Activated naive CD4-positive, alpha-beta T cell treated with anti-CD3 and anti-CD28 coated beads, Interleukin-2, amount 50 U/mL, for 24 hours (primary cell): ENCODE data around the gene VAPB.
"Not testable (repeated sequence)": the region's sequence is repeated elsewhere in the genome, so short reads cannot be mapped to it uniquely, and the experiment has no call there.

Experiments used
- H3K27ac Mint-ChIP-seq: one replicate; pipeline ENCODE4 v1.8.0; 2021; ENCODE audit warnings: mild to moderate bottlenecking, mixed read lengths
- H3K27me3 Mint-ChIP-seq: one replicate; pipeline ENCODE4 v1.8.0; 2021; ENCODE audit warnings: mixed read lengths
- H3K36me3 Mint-ChIP-seq: one replicate; pipeline ENCODE4 v1.8.0; 2021; ENCODE audit warnings: mixed read lengths
- H3K4me1 Mint-ChIP-seq: one replicate; pipeline ENCODE4 v1.8.0; 2021; ENCODE audit warnings: mixed read lengths
- H3K4me3 Mint-ChIP-seq: one replicate; pipeline ENCODE4 v1.8.0; 2021; ENCODE audit warnings: mild to moderate bottlenecking, mixed read lengths
- H3K9me3 Mint-ChIP-seq: one replicate; pipeline ENCODE4 v1.8.0; 2021; ENCODE audit warnings: mixed read lengths

VAPB gene

GRCh38 chr20:58388882-58389323 is at the start of gene VAPB:
TSS of gene VAPB (plus strand) at chr20:58389229. CDS start at chr20:58389460, 231 bp downstream.
- peaks cover 19% of the 10 kb centered on the region for H3K36me3 Mint-ChIP-seq
- H3K9me3 Mint-ChIP-seq, result no peaks in the 10 kb centered on the region
- H3K27ac Mint-ChIP-seq, result peak within 1 kb of the TSS; percentile 88
- H3K4me3 Mint-ChIP-seq, result peak within 1 kb of the TSS; percentile 92
- H3K27me3 Mint-ChIP-seq, result no peaks in the 10 kb centered on the region
- peaks cover 44% of the 10 kb centered on the region for H3K4me1 Mint-ChIP-seq

GRCh38 chr20:58339741-58340140 is 49.3 kb upstream of the VAPB start:
- Mint-ChIP-seq H3K4me3 (no peak overlapping the region), H3K9me3 (no peaks in the 10 kb centered on the region), H3K27me3 (no peaks in the 10 kb centered on the region), H3K4me1 (peaks cover 49% of the 10 kb centered on the region), H3K36me3 (peaks cover 22% of the 10 kb centered on the region), H3K27ac (peak overlapping the region; percentile 25)

- Mint-ChIP-seq H3K36me3 (peaks cover 22% of the 10 kb centered on the region), H3K4me1 (peaks cover 47% of the 10 kb centered on the region), H3K4me3 (no peak overlapping the region), H3K27ac (peak overlapping the region; percentile 71), H3K27me3 (no peaks in the 10 kb centered on the region), H3K9me3 (no peaks in the 10 kb centered on the region)
These were observed 48.9 kb upstream of the VAPB start for GRCh38 chr20:58340151-58340550.

GRCh38 chr20:58340853-58341252 is 48.2 kb upstream of the VAPB start:
- Mint-ChIP-seq H3K36me3 (peaks cover 25% of the 10 kb centered on the region), H3K27me3 (no peaks in the 10 kb centered on the region), H3K9me3 (no peaks in the 10 kb centered on the region), H3K4me1 (peaks cover 47% of the 10 kb centered on the region), H3K27ac (peak overlapping the region; percentile 89), H3K4me3 (no peak overlapping the region)

GRCh38 chr20:58342104-58342945 is 46.7 kb upstream of the VAPB start:
- Mint-ChIP-seq H3K27me3 (no peaks in the 10 kb centered on the region), H3K27ac (no peak overlapping the region), H3K4me3 (no peak overlapping the region), H3K36me3 (peaks cover 32% of the 10 kb centered on the region), H3K4me1 (peaks cover 46% of the 10 kb centered on the region), H3K9me3 (no peaks in the 10 kb centered on the region)

GRCh38 chr20:58344741-58345140 is 44.3 kb upstream of the VAPB start:
- peaks cover 26% of the 10 kb centered on the region for H3K4me1 Mint-ChIP-seq
- H3K4me3 Mint-ChIP-seq, result no peak overlapping the region
- peaks cover 30% of the 10 kb centered on the region for H3K36me3 Mint-ChIP-seq
- no peaks in the 10 kb centered on the region for H3K9me3 Mint-ChIP-seq
- H3K27me3 Mint-ChIP-seq, result no peaks in the 10 kb centered on the region
- H3K27ac Mint-ChIP-seq, result no peak overlapping the region

- Mint-ChIP-seq H3K9me3 (no peaks in the 10 kb centered on the region), H3K27ac (no peak overlapping the region), H3K36me3 (peaks cover 25% of the 10 kb centered on the region), H3K27me3 (no peaks in the 10 kb centered on the region), H3K4me1 (peaks cover 8% of the 10 kb centered on the region), H3K4me3 (no peak overlapping the region)
These were observed 39.5 kb upstream of the VAPB start for GRCh38 chr20:58349570-58349969.

- Mint-ChIP-seq H3K27ac (no peak overlapping the region), H3K36me3 (peaks cover 10% of the 10 kb centered on the region)
These were observed 36.6 kb upstream of the VAPB start for GRCh38 chr20:58352468-58352867.

GRCh38 chr20:58359441-58359840 is 29.6 kb upstream of the VAPB start:
- peaks cover 3% of the 10 kb centered on the region for H3K36me3 Mint-ChIP-seq
- H3K9me3 Mint-ChIP-seq, result no peaks in the 10 kb centered on the region
- H3K27ac Mint-ChIP-seq, result no peak overlapping the region
- no peaks in the 10 kb centered on the region for H3K27me3 Mint-ChIP-seq
- no peaks in the 10 kb centered on the region for H3K4me1 Mint-ChIP-seq
- H3K4me3 Mint-ChIP-seq, result no peak overlapping the region

More at GRCh38 chr20:58352468-58352867, 36.6 kb upstream of the VAPB start:
- no peak overlapping the region for H3K4me3 Mint-ChIP-seq
- H3K4me1 Mint-ChIP-seq, result no peaks in the 10 kb centered on the region
- no peaks in the 10 kb centered on the region for H3K9me3 Mint-ChIP-seq
- H3K27me3 Mint-ChIP-seq, result no peaks in the 10 kb centered on the region

GRCh38 chr20:58360936-58361335 is 28.1 kb upstream of the VAPB start:
- Mint-ChIP-seq H3K4me3 (no peak overlapping the region), H3K27ac (no peak overlapping the region), H3K36me3 (peaks cover 4% of the 10 kb centered on the region), H3K9me3 (no peaks in the 10 kb centered on the region), H3K27me3 (no peaks in the 10 kb centered on the region), H3K4me1 (peaks cover 2% of the 10 kb centered on the region)

GRCh38 chr20:58361481-58362205 is 27.4 kb upstream of the VAPB start:
- Mint-ChIP-seq H3K27ac (no peak overlapping the region), H3K4me3 (no peak overlapping the region), H3K9me3 (no peaks in the 10 kb centered on the region), H3K36me3 (peaks cover 8% of the 10 kb centered on the region), H3K4me1 (peaks cover 6% of the 10 kb centered on the region), H3K27me3 (no peaks in the 10 kb centered on the region)

- Mint-ChIP-seq H3K4me1 (peaks cover 6% of the 10 kb centered on the region), H3K9me3 (no peaks in the 10 kb centered on the region), H3K27me3 (no peaks in the 10 kb centered on the region), H3K27ac (no peak overlapping the region), H3K36me3 (peaks cover 8% of the 10 kb centered on the region), H3K4me3 (no peak overlapping the region)
These were observed 26.9 kb upstream of the VAPB start for GRCh38 chr20:58362206-58362516.

GRCh38 chr20:58362970-58363369 is 26.1 kb upstream of the VAPB start:
- Mint-ChIP-seq H3K36me3 (peaks cover 8% of the 10 kb centered on the region), H3K9me3 (no peaks in the 10 kb centered on the region), H3K27ac (no peak overlapping the region), H3K4me1 (peaks cover 6% of the 10 kb centered on the region), H3K27me3 (no peaks in the 10 kb centered on the region), H3K4me3 (no peak overlapping the region)

GRCh38 chr20:58366866-58367265 is 22.2 kb upstream of the VAPB start:
- Mint-ChIP-seq H3K27me3 (no peaks in the 10 kb centered on the region), H3K27ac (no peak overlapping the region), H3K36me3 (peaks cover 8% of the 10 kb centered on the region), H3K4me3 (no peak overlapping the region), H3K9me3 (no peaks in the 10 kb centered on the region), H3K4me1 (peaks cover 6% of the 10 kb centered on the region)

- H3K4me3 Mint-ChIP-seq, result no peak overlapping the region
- H3K4me1 Mint-ChIP-seq, result no peaks in the 10 kb centered on the region
- H3K27ac Mint-ChIP-seq, result no peak overlapping the region
- H3K36me3 Mint-ChIP-seq, result no peaks in the 10 kb centered on the region
- no peaks in the 10 kb centered on the region for H3K9me3 Mint-ChIP-seq
- peaks cover 1% of the 10 kb centered on the region for H3K27me3 Mint-ChIP-seq
These were observed 16.2 kb upstream of the VAPB start for GRCh38 chr20:58372806-58373205.

- H3K4me1 Mint-ChIP-seq, H3K27me3 Mint-ChIP-seq, H3K27ac Mint-ChIP-seq, H3K36me3 Mint-ChIP-seq, H3K9me3 Mint-ChIP-seq, H3K4me3 Mint-ChIP-seq: not testable (repeated sequence)
These were observed 15.7 kb upstream of the VAPB start for GRCh38 chr20:58373296-58373695.
